Measurements from ENCODE around the gene ERC2.
"Not testable (repeated sequence)": the region's sequence is repeated elsewhere in the genome, so short reads cannot be mapped to it uniquely, and the experiment has no call there.

Gene ERC2

GRCh38 chr3:56113908-56114307 is 354.4 kb downstream of the ERC2 start:
- DNase-seq: no peak

- DNase-seq: no peak
Measured at GRCh38 chr3:56113231-56113630, 355.0 kb downstream of the ERC2 start.

- no peak for DNase-seq
Measured at GRCh38 chr3:56111606-56112304, 356.5 kb downstream of the ERC2 start.

- no peak for DNase-seq
Measured at GRCh38 chr3:56110886-56111285, 357.4 kb downstream of the ERC2 start.

GRCh38 chr3:56107157-56107556 is 361.1 kb downstream of the ERC2 start:
- DNase-seq: no peak

GRCh38 chr3:56102032-56102431 is 366.2 kb downstream of the ERC2 start:
- no peak for DNase-seq

GRCh38 chr3:56101576-56101975 is 366.7 kb downstream of the ERC2 start:
- DNase-seq: no peak

GRCh38 chr3:56096999-56097398 is 371.3 kb downstream of the ERC2 start:
- DNase-seq: no peak

- DNase-seq: no peak
Measured at GRCh38 chr3:56094170-56094569, 374.1 kb downstream of the ERC2 start.

GRCh38 chr3:56089739-56090138 is 378.5 kb downstream of the ERC2 start:
- DNase-seq: no peak

- DNase-seq: no peak
Measured at GRCh38 chr3:56087451-56088053, 380.7 kb downstream of the ERC2 start.

- DNase-seq: no peak
Measured at GRCh38 chr3:56086355-56086754, 381.9 kb downstream of the ERC2 start.

GRCh38 chr3:56081246-56081645 is 387.0 kb downstream of the ERC2 start:
- no peak for DNase-seq

GRCh38 chr3:56076746-56077145 is 391.5 kb downstream of the ERC2 start:
- DNase-seq: no peak

- DNase-seq: no peak
Measured at GRCh38 chr3:56075089-56075488, 393.2 kb downstream of the ERC2 start.

- DNase-seq: no peak
Measured at GRCh38 chr3:56069766-56070165, 398.5 kb downstream of the ERC2 start.

- DNase-seq: not testable (repeated sequence)
Measured at GRCh38 chr3:56066405-56066804, 401.9 kb downstream of the ERC2 start.

GRCh38 chr3:56064684-56065083 is 403.6 kb downstream of the ERC2 start:
- no peak for DNase-seq

GRCh38 chr3:56061279-56061626 is 407.0 kb downstream of the ERC2 start:
- DNase-seq: no peak

- DNase-seq: no peak
Measured at GRCh38 chr3:56060521-56061278, 407.6 kb downstream of the ERC2 start.

- no peak for DNase-seq
Measured at GRCh38 chr3:56059731-56060130, 408.5 kb downstream of the ERC2 start.

- no peak for DNase-seq
Measured at GRCh38 chr3:56055951-56056350, 412.3 kb downstream of the ERC2 start.

GRCh38 chr3:56055546-56055945 is 412.7 kb downstream of the ERC2 start:
- DNase-seq: no peak

GRCh38 chr3:56054844-56055243 is 413.4 kb downstream of the ERC2 start:
- DNase-seq: no peak

Data from DMS153 (cell line).